Spleen (tissue), 7 donors: ENCODE results near the gene KIF26B.

Experiments
- POLR2A ChIP-seq, 3 donors: fragments of 450-650 bp; IDR thresholded peaks; one replicate each; pipeline ENCODE4 v1.5.1; 2017; ENCODE audit warnings: antibody characterized with exemption in 3 of 3, mild to moderate bottlenecking in 1 of 3
- POLR2AphosphoS5 ChIP-seq, 3 donors: sonication (generic); formaldehyde crosslinking; IDR thresholded peaks; one replicate each; pipeline ENCODE4 v1.5.1; 2017; ENCODE audit warnings: antibody characterized with exemption in 3 of 3
- TF ChIP-seq, protein P1 (sequence below), 11 experiments: fragments of 200-600 bp in 7 of 11; fragments of 450-650 bp in 4 of 11; sonication (generic) in 4 of 11; IDR thresholded peaks in 8 of 11; conservative IDR thresholded peaks in 3 of 11; 1 replicate in 7 of 11; 2 replicates in 4 of 11; pipeline versions ENCODE4 v1.4.0 to v1.8.0; 2016 to 2021; ENCODE audit warnings: antibody characterized with exemption in 11 of 11, inconsistent platforms in 4 of 11, mild to moderate bottlenecking in 1 of 11
- donor health status: DM: no; HTN: no; CAD: no; lungs with moderate emphysema.
- donor health status: DM: no; HTN: no; CAD: no.
- donor health status: DM: no; HTN: no; CAD: no.

GRCh38 chr1:245382981-245383380 lies 228.2 kb downstream of the KIF26B start:
- TF ChIP-seq, protein P1, sequence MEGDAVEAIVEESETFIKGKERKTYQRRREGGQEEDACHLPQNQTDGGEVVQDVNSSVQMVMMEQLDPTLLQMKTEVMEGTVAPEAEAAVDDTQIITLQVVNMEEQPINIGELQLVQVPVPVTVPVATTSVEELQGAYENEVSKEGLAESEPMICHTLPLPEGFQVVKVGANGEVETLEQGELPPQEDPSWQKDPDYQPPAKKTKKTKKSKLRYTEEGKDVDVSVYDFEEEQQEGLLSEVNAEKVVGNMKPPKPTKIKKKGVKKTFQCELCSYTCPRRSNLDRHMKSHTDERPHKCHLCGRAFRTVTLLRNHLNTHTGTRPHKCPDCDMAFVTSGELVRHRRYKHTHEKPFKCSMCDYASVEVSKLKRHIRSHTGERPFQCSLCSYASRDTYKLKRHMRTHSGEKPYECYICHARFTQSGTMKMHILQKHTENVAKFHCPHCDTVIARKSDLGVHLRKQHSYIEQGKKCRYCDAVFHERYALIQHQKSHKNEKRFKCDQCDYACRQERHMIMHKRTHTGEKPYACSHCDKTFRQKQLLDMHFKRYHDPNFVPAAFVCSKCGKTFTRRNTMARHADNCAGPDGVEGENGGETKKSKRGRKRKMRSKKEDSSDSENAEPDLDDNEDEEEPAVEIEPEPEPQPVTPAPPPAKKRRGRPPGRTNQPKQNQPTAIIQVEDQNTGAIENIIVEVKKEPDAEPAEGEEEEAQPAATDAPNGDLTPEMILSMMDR (IDR thresholded peaks at IDR 0.05 in 8 of 11, conservative IDR thresholded peaks at IDR 0.05 in 3 of 11) = no peak
- no peak for TF ChIP-seq POLR2A (IDR thresholded peaks at IDR 0.05)
- no peak for TF ChIP-seq POLR2AphosphoS5 (IDR thresholded peaks at IDR 0.05)
